GM12878 (cell line): ENCODE measurements around the gene TRRAP. TPM values are rescaled to one million over a fixed set of nuclear protein-coding genes. Genes with fewer than 3 reads are reported as not detected.

Source experiments
- ATAC-seq: fragments of 200-7000 bp; cut with Tn5 transposase; 3 replicates; pipeline ENCODE4 v1.9.1; 2020; ENCODE audit warnings: mild to moderate bottlenecking, moderate library complexity
- BruUV-seq: library from RNA; stranded (reverse); fragments of 400-500 nt; replicated peaks from 2 replicates; lab custom pipeline; 2021; lab: Mats Ljungman, UMichigan
- CTCF ChIA-PET: fragments of 300-600 bp; sonication (Branson Sonifier 250); formaldehyde crosslinking; extraction: SDS; loops from one replicate; lab custom pipeline; 2021; ENCODE audit warnings: inconsistent platforms; lab: Yijun Ruan, JAX
- POLR2A ChIA-PET: fragments of 350-600 bp; formaldehyde crosslinking; extraction: SDS; loops from one replicate; lab custom pipeline; 2021; ENCODE audit warnings: inconsistent platforms; lab: Charles Lee
- RAD21 ChIA-PET: fragments of 300-600 bp; sonication (Branson Sonifier 250); formaldehyde crosslinking; loops from one replicate; lab custom pipeline; 2023; ENCODE audit warnings: antibody characterized with exemption; ENCODE audit not compliant: unreplicated experiment; lab: Charles Lee
- SMC1A ChIA-PET: fragments of 300-600 bp; sonication (Branson Sonifier 250); formaldehyde crosslinking; loops from one replicate; lab custom pipeline; 2023; ENCODE audit not compliant: unreplicated experiment, uncharacterized antibody; lab: Charles Lee
- DNase-seq: peaks from one replicate; pipeline ENCODE4 v3.0.0-alpha.2; 2011; ENCODE audit warnings: low read depth, low spot score
- FAIRE-seq: peaks from 3 replicates; lab custom pipeline; 2011; peaks lifted over from hg19 to GRCh38; lab: Jason Lieb, UNC
- H2AFZ ChIP-seq: 2 replicates; pipeline ENCODE4 v1.6.0; 2011; ENCODE audit warnings: low read depth, low read length, control low read depth; ENCODE audit not compliant: control insufficient read depth
- H3K27ac ChIP-seq: 2 replicates; pipeline ENCODE4 v1.5.1; 2011; ENCODE audit warnings: control low read depth; ENCODE audit not compliant: control insufficient read depth, insufficient read depth
- H3K27me3 ChIP-seq, 2 experiments: replicated peaks in 1 of 2; 2 replicates each; pipeline versions ENCODE4 v1.6.0 to v1.6.1; 2011; ENCODE audit warnings: low read length in 1 of 2; ENCODE audit not compliant: control insufficient read depth in 2 of 2, insufficient read depth in 2 of 2
- H3K36me3 ChIP-seq, 2 experiments: 2 replicates each; pipeline ENCODE4 v1.5.1; 2011; ENCODE audit warnings: low read length in 1 of 2; ENCODE audit not compliant: control insufficient read depth in 2 of 2, insufficient read depth in 2 of 2
- H3K4me1 ChIP-seq: 2 replicates; pipeline ENCODE4 v1.6.1; 2011; ENCODE audit warnings: mild to moderate bottlenecking, low read length, moderate library complexity, mixed read lengths; ENCODE audit not compliant: control insufficient read depth, insufficient read depth
- H3K4me2 ChIP-seq: 2 replicates; pipeline ENCODE4 v1.6.0; 2011; ENCODE audit warnings: control low read depth; ENCODE audit not compliant: control insufficient read depth, insufficient read depth
- H3K4me3 ChIP-seq: fragments of 200-600 bp; sonication (generic); 2 replicates; pipeline ENCODE4 v1.5.1; 2016
- H3K79me2 ChIP-seq: 2 replicates; pipeline ENCODE4 v1.6.0; 2011; ENCODE audit warnings: low read length; ENCODE audit not compliant: control insufficient read depth, insufficient read depth
- H3K9ac ChIP-seq: 2 replicates; pipeline ENCODE4 v1.8.0; 2011; ENCODE audit warnings: low read length, control low read depth, mixed read lengths; ENCODE audit not compliant: control insufficient read depth, insufficient read depth
- H3K9me3 ChIP-seq: replicated peaks from 3 replicates; pipeline ENCODE4 v1.5.1; 2011; ENCODE audit warnings: mild to moderate bottlenecking, low read length; ENCODE audit not compliant: control insufficient read depth, insufficient read depth
- H4K20me1 ChIP-seq: 2 replicates; pipeline ENCODE4 v1.6.0; 2011; ENCODE audit not compliant: control insufficient read depth, insufficient read depth
- PRDM15 ChIP-seq: fragments of 450-650 bp; formaldehyde crosslinking; IDR thresholded peaks from 2 replicates; pipeline ENCODE4 v1.4.0; 2020; ENCODE audit warnings: mild to moderate bottlenecking, moderate library complexity
- ZSCAN29 ChIP-seq: fragments of 450-650 bp; IDR thresholded peaks from 2 replicates; pipeline ENCODE4 v1.6.1; 2017; ENCODE audit warnings: mild to moderate bottlenecking, moderate library complexity
- WGBS: methylation state at CpG from one replicate; pipeline ENCODE4 v1.1.6; 2016; ENCODE audit warnings: low lambda C conversion rate; ENCODE audit not compliant: insufficient replicate concordance, insufficient coverage; ENCODE audit errors: missing lambda C conversion rate; 5-methylcytosine and 5-hydroxymethylcytosine counted together
- in situ Hi-C: fragments of 300-500 bp; cut with MboI; formaldehyde crosslinking; loops from 9 replicates; pipeline ENCODE4 v1.14.3; 2018; ENCODE audit warnings: mixed read lengths
- intact Hi-C: fragments of 100-400 bp; cut with micrococcal nuclease; formaldehyde crosslinking; loops from one replicate; pipeline ENCODE4 v1.14.2; 2022; ENCODE audit not compliant: unreplicated experiment
- polyA plus RNA-seq, 11 experiments: library from polyadenylated mRNA; depleted of rRNA in 4 of 11; unstranded in 6 of 11; stranded (reverse) in 5 of 11; fragments of >200 nt; fragmentation: Nextera tagmentation in 4 of 11; fragmentation: Illumina TruSeq in 1 of 11; extraction: Ambion mirVana in 4 of 11; extraction: Trizol in 1 of 11; gene quantifications; 1 replicate in 1 of 11; 2 replicates in 10 of 11; pipeline versions ENCODE4 v1.2.1 to v1.2.3, GENCODE V29; 2011 to 2016; ENCODE audit warnings: inconsistent platforms in 2 of 11, missing spikeins in 2 of 11, low read depth in 1 of 11
- total RNA-seq, 4 experiments: library from RNA; depleted of rRNA in 3 of 4; stranded (reverse); fragments of >200 nt in 3 of 4; fragmentation: Illumina TruSeq in 1 of 4; extraction: Trizol in 1 of 4; gene quantifications; 2 replicates each; pipeline versions ENCODE4 v1.2.1 to v1.2.3, GENCODE V29; 2013 to 2021

Gene TRRAP
- total and polyA plus RNA-seq, 10 of the 15 experiments (the other 5 are each of a cell fraction or from before 2014, with no cell fraction given): 1.1 to 39.3 (median 8.5) TPM

- H3K79me2 ChIP-seq: no peaks in the 10 kb centered on the region
- RAD21 ChIA-PET: no interaction called here
- CTCF ChIA-PET: no interaction called here
- no peaks in the 10 kb centered on the region for H4K20me1 ChIP-seq
- BruUV-seq: no TSS peak
- SMC1A ChIA-PET: no interaction called here
- intact Hi-C loops: no loop called here
- ATAC-seq: no peak
- H3K4me3 ChIP-seq: no peak overlapping the region
- no peaks in the 10 kb centered on the region for H3K27me3 ChIP-seq
- H3K9ac ChIP-seq: no peak overlapping the region
- DNase-seq: no peak
- no peak for TF ChIP-seq PRDM15 (CRISPR knock-in tag)
- TF ChIP-seq ZSCAN29: no peak
- TF ChIP-seq, all 136 proteins: peak for 0
- H3K4me1 ChIP-seq: no peaks in the 10 kb centered on the region
- 85% methylated on average over 9 of the region's 9 CpGs for WGBS
- POLR2A ChIA-PET: no interaction called here
- in situ Hi-C loops: no loop called here
- H2AFZ ChIP-seq: no peak overlapping the region
- H3K9me3 ChIP-seq: no peaks in the 10 kb centered on the region
- FAIRE-seq: no peak
- no peak overlapping the region for H3K4me2 ChIP-seq
- H3K36me3 ChIP-seq: peaks cover 6 to 19% of the 10 kb centered on the region in 2 experiments; a peak in 3 of 4 replicates
- no peak overlapping the region for H3K27ac ChIP-seq
Observed at GRCh38 chr7:99054781-99055180, 176.4 kb downstream of the TRRAP start.
